ENCODE data around the gene PTPRE. TPM values are rescaled to one million over a fixed set of nuclear protein-coding genes. Genes with fewer than 3 reads are reported as not detected.

The PTPRE gene
- total RNA-seq, 2 donors from 2014 or later, result 6.5 to 8.9 TPM

DNA sequence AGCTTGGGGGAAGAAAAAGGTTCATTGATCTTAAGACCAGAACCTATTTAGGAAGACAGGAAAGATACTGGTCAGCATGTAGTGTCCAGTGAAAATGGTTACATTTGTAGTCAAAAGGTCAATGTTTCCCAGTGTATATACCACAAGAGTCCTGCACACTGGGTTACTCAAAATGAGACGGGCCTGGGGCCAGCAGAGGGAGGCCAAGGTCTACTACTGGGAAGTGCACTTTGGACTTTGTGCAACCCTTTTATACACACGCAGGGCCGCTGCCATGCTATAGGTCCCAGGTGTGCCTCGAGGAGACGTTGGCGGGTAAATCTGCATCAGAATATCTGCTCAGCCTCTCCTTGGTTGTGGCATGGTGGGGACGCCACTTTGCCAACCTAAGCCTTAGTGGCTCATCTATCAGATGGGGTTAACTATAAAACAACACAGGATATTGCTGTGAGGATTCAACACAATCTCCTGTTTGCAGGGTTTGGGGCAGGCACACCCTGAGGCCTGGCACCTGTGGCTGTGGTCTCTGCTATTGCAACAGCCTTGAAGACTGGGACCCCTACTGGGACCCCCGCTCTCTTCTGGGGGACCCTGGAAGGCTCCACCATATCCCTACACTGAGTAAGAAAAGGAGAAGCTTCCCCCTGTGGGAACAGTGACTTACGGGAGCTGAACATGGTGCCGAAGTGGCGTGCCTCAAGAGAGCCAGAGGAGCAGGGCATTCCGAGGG is 33.9 kb upstream of the PTPRE start:
- TF ChIP-seq, protein P1, sequence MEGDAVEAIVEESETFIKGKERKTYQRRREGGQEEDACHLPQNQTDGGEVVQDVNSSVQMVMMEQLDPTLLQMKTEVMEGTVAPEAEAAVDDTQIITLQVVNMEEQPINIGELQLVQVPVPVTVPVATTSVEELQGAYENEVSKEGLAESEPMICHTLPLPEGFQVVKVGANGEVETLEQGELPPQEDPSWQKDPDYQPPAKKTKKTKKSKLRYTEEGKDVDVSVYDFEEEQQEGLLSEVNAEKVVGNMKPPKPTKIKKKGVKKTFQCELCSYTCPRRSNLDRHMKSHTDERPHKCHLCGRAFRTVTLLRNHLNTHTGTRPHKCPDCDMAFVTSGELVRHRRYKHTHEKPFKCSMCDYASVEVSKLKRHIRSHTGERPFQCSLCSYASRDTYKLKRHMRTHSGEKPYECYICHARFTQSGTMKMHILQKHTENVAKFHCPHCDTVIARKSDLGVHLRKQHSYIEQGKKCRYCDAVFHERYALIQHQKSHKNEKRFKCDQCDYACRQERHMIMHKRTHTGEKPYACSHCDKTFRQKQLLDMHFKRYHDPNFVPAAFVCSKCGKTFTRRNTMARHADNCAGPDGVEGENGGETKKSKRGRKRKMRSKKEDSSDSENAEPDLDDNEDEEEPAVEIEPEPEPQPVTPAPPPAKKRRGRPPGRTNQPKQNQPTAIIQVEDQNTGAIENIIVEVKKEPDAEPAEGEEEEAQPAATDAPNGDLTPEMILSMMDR (IDR thresholded peaks at IDR 0.05), result peak in 3 of 7 experiments; percentile 11 to 27 (median 26)
- TF ChIP-seq POLR2A (IDR thresholded peaks at IDR 0.05), result no peak
- DNase-seq, result peak in 3 of 4 donors; percentile 25 to 38 (median 26)
- no peak overlapping the region for H3K27ac ChIP-seq

DNA sequence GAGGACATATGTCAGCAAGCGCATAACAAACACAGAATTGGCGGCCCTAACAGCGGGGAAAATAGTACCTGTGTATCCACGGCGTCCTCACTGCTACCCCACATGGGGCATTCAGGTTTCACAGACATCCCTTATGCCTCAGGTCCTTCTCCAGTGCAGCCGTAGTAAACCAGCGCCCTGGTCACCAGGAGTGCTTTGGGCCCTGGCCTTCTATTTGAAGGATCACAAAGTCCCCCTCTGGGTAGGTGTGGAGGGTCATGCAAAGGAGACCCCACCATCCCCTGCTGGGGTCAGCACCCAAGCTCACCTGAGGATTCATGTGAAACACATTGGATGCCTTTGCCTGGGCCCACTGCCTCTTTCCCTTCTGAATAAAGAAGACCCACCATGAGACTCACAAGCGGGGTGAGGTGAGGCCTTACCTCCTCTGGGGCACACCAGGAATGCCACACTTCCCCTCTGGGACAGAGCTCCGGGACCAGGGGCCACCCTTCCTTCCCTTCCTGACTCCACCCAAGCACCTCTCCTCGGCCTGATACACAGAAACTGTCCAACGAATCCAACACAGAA is 32.9 kb upstream of the PTPRE start:
- intact Hi-C loops (cut with DNase I), result no loop called here
- no peaks in the 10 kb centered on the region for H3K27me3 ChIP-seq
- H3K4me1 ChIP-seq, result no peaks in the 10 kb centered on the region
- no peak overlapping the region for H3K4me3 ChIP-seq
- no peaks in the 10 kb centered on the region for H3K9me3 ChIP-seq
- 80% methylated on average over 7 to 11 of the region's 11 CpGs for WGBS, 2 donors
- TF ChIP-seq, protein P1 (IDR thresholded peaks at IDR 0.05), result no peak
- TF ChIP-seq POLR2A (IDR thresholded peaks at IDR 0.05), result no peak
- H3K36me3 ChIP-seq (replicated peaks in 1 of 2; ENCODE audit: insufficient read depth in 1 of 2, low read depth in 2 of 2), result no peaks in the 10 kb centered on the region
- ATAC-seq (no peak), DNase-seq (no peak)
- H3K27ac ChIP-seq, result no peak overlapping the region

More for the DNA sequence above, 33.9 kb upstream of the PTPRE start:
- ATAC-seq, result no peak
- Histone ChIP-seq H3K4me3 (no peak overlapping the region), H3K27me3 (no peaks in the 10 kb centered on the region), H3K9me3 (no peaks in the 10 kb centered on the region), H3K4me1 (no peaks in the 10 kb centered on the region), H3K36me3 (replicated peaks in 1 of 2; ENCODE audit: insufficient read depth in 1 of 2, low read depth in 2 of 2) (no peaks in the 10 kb centered on the region)
- intact Hi-C loops (cut with DNase I), result no loop called here
- WGBS, 2 donors, result 61 to 64% methylated on average over 12 of the region's 12 CpGs

GRCh38 chr10:127874671-127875448 is 32.0 kb upstream of the PTPRE start:
- no peak overlapping the region for H3K27ac ChIP-seq
- TF ChIP-seq, protein P1 (IDR thresholded peaks at IDR 0.05), result no peak
- TF ChIP-seq POLR2A (IDR thresholded peaks at IDR 0.05), result no peak
- no peak for DNase-seq
- no peaks in the 10 kb centered on the region for H3K9me3 ChIP-seq
- no peak overlapping the region for H3K4me3 ChIP-seq
- no peaks in the 10 kb centered on the region for H3K4me1 ChIP-seq
- H3K36me3 ChIP-seq (replicated peaks in 1 of 2; ENCODE audit: insufficient read depth in 1 of 2, low read depth in 2 of 2), result no peaks in the 10 kb centered on the region
- WGBS, 2 donors, result 81 to 82% methylated on average over 10 of the region's 11 CpGs
- ATAC-seq, result no peak
- intact Hi-C loops (cut with DNase I), result no loop called here
- no peaks in the 10 kb centered on the region for H3K27me3 ChIP-seq

DNA sequence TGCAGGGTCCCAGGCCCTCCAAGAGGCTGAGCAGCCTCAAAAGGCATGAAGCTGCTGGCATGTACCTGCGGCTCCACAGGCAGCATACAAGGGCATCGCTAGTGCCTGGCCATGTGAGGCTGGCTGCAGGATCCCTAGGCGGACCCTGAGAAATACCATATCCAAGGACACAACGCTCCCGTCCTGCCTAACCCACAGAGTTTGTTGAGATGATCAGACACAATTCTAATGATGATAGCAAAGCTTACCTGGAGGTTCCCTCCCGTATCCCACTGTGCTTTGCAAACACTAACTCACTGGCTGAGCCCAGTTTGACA is 31.5 kb upstream of the PTPRE start:
- WGBS, 2 donors, result 89 to 91% methylated on average over 4 to 6 of the region's 6 CpGs
- TF ChIP-seq, protein P1 (IDR thresholded peaks at IDR 0.05), result no peak
- TF ChIP-seq POLR2A (IDR thresholded peaks at IDR 0.05), result no peak
- no peaks in the 10 kb centered on the region for H3K27me3 ChIP-seq
- no peak overlapping the region for H3K27ac ChIP-seq
- intact Hi-C loops (cut with DNase I), result no loop called here
- no peak for ATAC-seq
- no peak overlapping the region for H3K4me3 ChIP-seq
- H3K36me3 ChIP-seq (replicated peaks in 1 of 2; ENCODE audit: insufficient read depth in 1 of 2, low read depth in 2 of 2), result no peaks in the 10 kb centered on the region
- no peak for DNase-seq
- H3K4me1 ChIP-seq, result no peaks in the 10 kb centered on the region
- H3K9me3 ChIP-seq, result no peaks in the 10 kb centered on the region

Measured in body of pancreas (tissue), 4 donors.